DND-41 (cell line): ENCODE measurements around the gene OR2G2.

Experiments used
- ATAC-seq: fragments of 200-7000 bp; cut with Tn5 transposase; 3 replicates; pipeline ENCODE4 v1.9.1; 2021; ENCODE audit warnings: low read depth; ENCODE audit not compliant: insufficient read depth
- DNase-seq: peaks from one replicate; pipeline ENCODE4 v3.0.0-alpha.2; 2020
- H2AFZ ChIP-seq: 2 replicates; pipeline ENCODE4 v1.6.0; 2012; ENCODE audit warnings: low read depth, low read length
- H3K27ac ChIP-seq: 2 replicates; pipeline ENCODE4 v1.5.1; 2012; ENCODE audit warnings: low read length, inconsistent platforms
- H3K27me3 ChIP-seq: fragments of 200-600 bp; sonication (generic); 2 replicates; pipeline ENCODE4 v1.6.0; 2012; ENCODE audit warnings: low read length, mild to moderate bottlenecking, inconsistent platforms; ENCODE audit not compliant: insufficient read depth, poor library complexity
- H3K36me3 ChIP-seq: 2 replicates; pipeline ENCODE4 v1.5.1; 2012; ENCODE audit warnings: low read length, inconsistent platforms; ENCODE audit not compliant: insufficient read depth
- H3K4me1 ChIP-seq: 2 replicates; pipeline ENCODE4 v1.5.1; 2012; ENCODE audit warnings: mild to moderate bottlenecking, low read length; ENCODE audit not compliant: insufficient read depth
- H3K4me2 ChIP-seq: 2 replicates; pipeline ENCODE4 v1.6.0; 2012; ENCODE audit warnings: mild to moderate bottlenecking, moderate library complexity, low read length, inconsistent platforms; ENCODE audit not compliant: insufficient read depth
- H3K4me3 ChIP-seq, 2 experiments: fragments of 200-600 bp in 1 of 2; shearing (Covaris generic) in 1 of 2; 2 replicates each; pipeline ENCODE4 v1.5.1; 2012 to 2016; ENCODE audit warnings: inconsistent platforms in 2 of 2, low read length in 2 of 2, mild to moderate bottlenecking in 2 of 2, low read depth in 1 of 2, moderate library complexity in 1 of 2
- H3K79me2 ChIP-seq: 2 replicates; pipeline ENCODE4 v1.6.0; 2012; ENCODE audit warnings: low read length, inconsistent platforms; ENCODE audit not compliant: insufficient read depth
- H3K9ac ChIP-seq: 2 replicates; pipeline ENCODE4 v1.6.0; 2012; ENCODE audit warnings: low read depth, mild to moderate bottlenecking, inconsistent platforms, low read length, moderate library complexity
- H3K9me3 ChIP-seq: 2 replicates; pipeline ENCODE4 v1.5.1; 2012; ENCODE audit warnings: low read length, moderate library complexity, mild to moderate bottlenecking, inconsistent platforms; ENCODE audit not compliant: insufficient read depth, severe bottlenecking
- H4K20me1 ChIP-seq: 2 replicates; pipeline ENCODE4 v1.6.0; 2012; ENCODE audit warnings: low read length; ENCODE audit not compliant: insufficient read depth
- CTCF ChIP-seq: IDR thresholded peaks from 2 replicates; pipeline ENCODE4 v1.5.1; 2012; ENCODE audit warnings: borderline replicate concordance, low read length, moderate library complexity, mild to moderate bottlenecking; ENCODE audit not compliant: poor library complexity, severe bottlenecking; ENCODE audit errors: extremely low read depth
- EZH2 ChIP-seq: IDR thresholded peaks from 3 replicates; pipeline ENCODE4 v1.6.1; 2012; ENCODE audit warnings: borderline replicate concordance, low read depth, mild to moderate bottlenecking, moderate library complexity, low read length, inconsistent platforms; ENCODE audit not compliant: severe bottlenecking

The OR2G2 gene

GRCh38 chr1:247542811-247543210, 45.3 kb upstream of the OR2G2 start:
- Histone ChIP-seq H3K27ac (no peak overlapping the region), H3K4me2 (no peak overlapping the region), H3K36me3 (no peaks in the 10 kb centered on the region), H3K27me3 (peaks cover 3% of the 10 kb centered on the region), H3K79me2 (no peaks in the 10 kb centered on the region), H3K4me1 (no peaks in the 10 kb centered on the region), H3K9ac (no peak overlapping the region), H4K20me1 (no peaks in the 10 kb centered on the region), H3K4me3 (no peak overlapping the region), H2AFZ (no peak overlapping the region), H3K9me3 (no peaks in the 10 kb centered on the region)
- no peak for ATAC-seq
- no peak for DNase-seq
- TF ChIP-seq CTCF (no peak), EZH2 (no peak)

GRCh38 chr1:247548092-247548491, 40.1 kb upstream of the OR2G2 start:
- ATAC-seq (no peak; the same call in 2 of the 3 replicates), DNase-seq (peak; percentile 5)
- Histone ChIP-seq H3K27ac (no peak overlapping the region), H3K4me1 (no peaks in the 10 kb centered on the region), H3K9me3 (no peaks in the 10 kb centered on the region), H3K27me3 (peaks cover 5% of the 10 kb centered on the region), H3K9ac (no peak overlapping the region), H2AFZ (no peak overlapping the region), H3K4me2 (no peak overlapping the region), H4K20me1 (no peaks in the 10 kb centered on the region), H3K79me2 (no peaks in the 10 kb centered on the region), H3K36me3 (no peaks in the 10 kb centered on the region), H3K4me3 (no peak overlapping the region)
- TF ChIP-seq EZH2 (no peak), CTCF (no peak)

- no peak within 1 kb of the TSS for H3K9ac ChIP-seq
- H3K27ac ChIP-seq, result no peak within 1 kb of the TSS
- peaks cover 5% of the 10 kb centered on the region for H3K27me3 ChIP-seq
- no peaks in the 10 kb centered on the region for H4K20me1 ChIP-seq
- H3K4me3 ChIP-seq, result no peak within 1 kb of the TSS
- ATAC-seq, result no peak
- TF ChIP-seq CTCF (no peak), EZH2 (no peak)
- H3K36me3 ChIP-seq, result no peaks in the 10 kb centered on the region
- H3K4me1 ChIP-seq, result no peaks in the 10 kb centered on the region
- no peak for DNase-seq
- H3K4me2 ChIP-seq, result no peak within 1 kb of the TSS
- no peak within 1 kb of the TSS for H2AFZ ChIP-seq
- H3K9me3 ChIP-seq, result no peaks in the 10 kb centered on the region
- no peaks in the 10 kb centered on the region for H3K79me2 ChIP-seq
These were observed 39.4 kb upstream of the OR2G2 start, which contains the start of gene GCSAML for GRCh38 chr1:247548769-247549182. TSS of gene GCSAML (plus strand) at chr1:247549134. CDS start at chr1:247549192, 58 bp downstream.

- no peak for TF ChIP-seq CTCF
- TF ChIP-seq EZH2, result no peak
- no peak overlapping the region for H3K4me3 ChIP-seq
- no peaks in the 10 kb centered on the region for H3K79me2 ChIP-seq
- no peak overlapping the region for H3K27ac ChIP-seq
- no peak for DNase-seq
- H3K27me3 ChIP-seq, result peaks cover 9% of the 10 kb centered on the region
- no peak overlapping the region for H2AFZ ChIP-seq
- no peaks in the 10 kb centered on the region for H4K20me1 ChIP-seq
- no peaks in the 10 kb centered on the region for H3K36me3 ChIP-seq
- no peaks in the 10 kb centered on the region for H3K9me3 ChIP-seq
- no peak overlapping the region for H3K9ac ChIP-seq
- H3K4me2 ChIP-seq, result no peak overlapping the region
- no peak for ATAC-seq
- H3K4me1 ChIP-seq, result no peaks in the 10 kb centered on the region
These were observed 36.4 kb upstream of the OR2G2 start for GRCh38 chr1:247551721-247552120.
